Measurements from ENCODE around the gene YAF2. TPM values are rescaled to one million over a fixed set of nuclear protein-coding genes. Genes with fewer than 3 reads are reported as not detected.

YAF2 gene
- polyA plus RNA-seq, 1 experiment: 16.5 TPM

DNA sequence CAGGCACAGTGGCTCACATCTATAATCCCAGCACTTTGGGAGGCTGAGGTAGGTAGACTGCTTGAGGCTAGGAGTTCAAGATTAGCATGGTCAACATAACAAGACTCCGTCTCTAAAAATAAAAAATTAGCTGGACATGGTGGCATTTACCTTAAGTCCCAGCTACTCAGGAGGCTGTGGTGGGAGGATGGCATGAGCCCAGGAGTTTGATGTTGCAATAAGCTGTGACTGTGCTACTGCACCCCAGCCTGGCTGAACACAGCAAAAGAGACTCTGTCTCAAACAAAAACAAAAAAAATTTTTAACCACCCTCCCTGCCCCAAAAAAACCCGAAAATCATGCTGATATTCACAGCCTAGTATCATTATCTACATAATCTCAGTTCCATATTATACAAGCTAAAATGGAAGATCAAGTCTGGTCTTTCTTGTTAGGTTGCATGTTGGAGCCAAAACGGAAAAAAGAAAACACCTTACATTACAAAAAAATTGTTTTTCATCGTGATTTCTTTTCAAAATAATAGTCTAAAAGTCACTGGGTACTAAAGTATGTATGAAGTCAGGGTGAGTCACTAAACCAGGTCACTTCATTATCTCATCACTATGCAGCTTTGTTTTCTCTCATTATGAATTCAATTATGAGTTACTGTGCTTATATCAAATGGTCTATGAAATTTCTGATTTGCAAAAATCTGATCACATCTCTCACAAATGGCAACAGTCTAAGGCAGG is 107.2 kb downstream of the YAF2 start:
- no peak for TF ChIP-seq CTCF (IDR thresholded peaks at IDR 0.05; ENCODE audit: low read depth, low read length)
- POLR2A ChIA-PET: no interaction called here
- H3K4me3 ChIP-seq (ENCODE audit: low read depth, low read length): no peak overlapping the region; the same call in 1 of the 2 replicates
- no peaks in the 10 kb centered on the region for H3K9me3 ChIP-seq (ENCODE audit: control insufficient read depth, insufficient read depth, low read length)
- CTCF ChIA-PET: interaction anchor here (0.7 to 2.0 kb wide), 7 partner anchors 11 to 1208 kb away, joined by 3 to 16 read pairs (median 4); no protein-coding TSS in a partner anchor
- no peaks in the 10 kb centered on the region for H3K27me3 ChIP-seq (ENCODE audit: control insufficient read depth, insufficient read depth, low read length)
- no peak for DNase-seq (ENCODE audit: low read depth, low spot score)
- H3K27ac ChIP-seq (ENCODE audit: low read depth, low read length): no peak overlapping the region

- POLR2A ChIA-PET: no interaction called here
- no peak for DNase-seq (ENCODE audit: low read depth, low spot score)
- no peak overlapping the region for H3K4me3 ChIP-seq (ENCODE audit: low read depth, low read length)
- H3K27me3 ChIP-seq (ENCODE audit: control insufficient read depth, insufficient read depth, low read length): no peaks in the 10 kb centered on the region
- no peak overlapping the region for H3K27ac ChIP-seq (ENCODE audit: low read depth, low read length)
- H3K9me3 ChIP-seq (ENCODE audit: control insufficient read depth, insufficient read depth, low read length): no peaks in the 10 kb centered on the region
- CTCF ChIA-PET: interaction anchor here (1.7 to 2.1 kb wide), 2 partner anchors 202 to 242 kb away, joined by 14 to 27 read pairs; no protein-coding TSS in a partner anchor
- TF ChIP-seq CTCF (IDR thresholded peaks at IDR 0.05; ENCODE audit: low read depth, low read length): peak; percentile 83
Measured at GRCh38 chr12:42129595-42130204, 108.3 kb downstream of the YAF2 start.

GRCh38 chr12:42128888-42129287 is 109.2 kb downstream of the YAF2 start:
- H3K4me3 ChIP-seq (ENCODE audit: low read depth, low read length): no peak overlapping the region
- DNase-seq (ENCODE audit: low read depth, low spot score): no peak
- CTCF ChIA-PET: interaction anchor here (0.7 to 2.1 kb wide), 6 partner anchors 9 to 438 kb away, joined by 3 to 27 read pairs (median 6); no protein-coding TSS in a partner anchor
- POLR2A ChIA-PET: no interaction called here
- TF ChIP-seq CTCF (IDR thresholded peaks at IDR 0.05; ENCODE audit: low read depth, low read length): no peak
- H3K27me3 ChIP-seq (ENCODE audit: control insufficient read depth, insufficient read depth, low read length): no peaks in the 10 kb centered on the region
- no peak overlapping the region for H3K27ac ChIP-seq (ENCODE audit: low read depth, low read length)
- H3K9me3 ChIP-seq (ENCODE audit: control insufficient read depth, insufficient read depth, low read length): no peaks in the 10 kb centered on the region

GRCh38 chr12:42128327-42128726 is 109.7 kb downstream of the YAF2 start:
- TF ChIP-seq CTCF (IDR thresholded peaks at IDR 0.05; ENCODE audit: low read depth, low read length): no peak
- H3K9me3 ChIP-seq (ENCODE audit: control insufficient read depth, insufficient read depth, low read length): no peaks in the 10 kb centered on the region
- CTCF ChIA-PET: interaction anchor here (0.6 to 2.1 kb wide), 7 partner anchors 9 to 438 kb away, joined by 3 to 27 read pairs (median 4); no protein-coding TSS in a partner anchor
- H3K4me3 ChIP-seq (ENCODE audit: low read depth, low read length): no peak overlapping the region
- POLR2A ChIA-PET: no interaction called here
- no peak for DNase-seq (ENCODE audit: low read depth, low spot score)
- H3K27me3 ChIP-seq (ENCODE audit: control insufficient read depth, insufficient read depth, low read length): no peaks in the 10 kb centered on the region
- no peak overlapping the region for H3K27ac ChIP-seq (ENCODE audit: low read depth, low read length)

- ChIA-PET CTCF (interaction anchor here (3.2 to 4.0 kb wide), 2 partner anchors 205 to 245 kb away, joined by 15 to 16 read pairs; no protein-coding TSS in a partner anchor), POLR2A (no interaction called here)
- H3K4me3 ChIP-seq (ENCODE audit: low read depth, low read length): no peak overlapping the region
- no peaks in the 10 kb centered on the region for H3K9me3 ChIP-seq (ENCODE audit: control insufficient read depth, insufficient read depth, low read length)
- no peaks in the 10 kb centered on the region for H3K27me3 ChIP-seq (ENCODE audit: control insufficient read depth, insufficient read depth, low read length)
- no peak overlapping the region for H3K27ac ChIP-seq (ENCODE audit: low read depth, low read length)
- no peak for TF ChIP-seq CTCF (IDR thresholded peaks at IDR 0.05; ENCODE audit: low read depth, low read length)
- no peak for DNase-seq (ENCODE audit: low read depth, low spot score)
Measured at GRCh38 chr12:42126963-42127362, 111.1 kb downstream of the YAF2 start.

Data from AG04450 (cell line).